NCI-H1092 treated with DMSO at 0.1 percent for 48 hours (cell line): ENCODE data around the gene RPL13.
A peak's percentile ranks its signal among the peaks of the same experiment; 100 is the strongest.

Source experiments
- DNase-seq: peaks from one replicate; lab custom pipeline; 2025; lab: John Stamatoyannopoulos, UW

Gene RPL13

GRCh38 chr16:89545044-89545830, 15.2 kb upstream of the RPL13 start:
- DNase-seq = no peak

- DNase-seq = no peak
Observed at GRCh38 chr16:89545831-89546574, 14.5 kb upstream of the RPL13 start.

GRCh38 chr16:89546781-89547180, 13.7 kb upstream of the RPL13 start:
- DNase-seq = no peak

GRCh38 chr16:89547291-89547690, 13.2 kb upstream of the RPL13 start:
- no peak for DNase-seq

- no peak for DNase-seq
Observed at GRCh38 chr16:89547860-89548259, 12.6 kb upstream of the RPL13 start.

GRCh38 chr16:89548344-89549006, 12.0 kb upstream of the RPL13 start:
- DNase-seq = no peak

GRCh38 chr16:89549007-89549700, 11.3 kb upstream of the RPL13 start:
- DNase-seq = no peak

- DNase-seq = no peak
Observed at GRCh38 chr16:89550421-89551007, 10.0 kb upstream of the RPL13 start.

GRCh38 chr16:89552329-89552728, 8.2 kb upstream of the RPL13 start:
- no peak for DNase-seq

- DNase-seq = no peak
Observed at GRCh38 chr16:89552913-89553312, 7.6 kb upstream of the RPL13 start.

GRCh38 chr16:89553733-89554132, 6.7 kb upstream of the RPL13 start:
- no peak for DNase-seq

- no peak for DNase-seq
Observed at GRCh38 chr16:89554343-89554742, 6.1 kb upstream of the RPL13 start.

GRCh38 chr16:89555265-89555664, 5.2 kb upstream of the RPL13 start:
- no peak for DNase-seq

- DNase-seq = no peak
Observed at GRCh38 chr16:89555780-89556179, 4.7 kb upstream of the RPL13 start.

GRCh38 chr16:89556750-89557689, 3.5 kb upstream of the RPL13 start:
- peak; percentile 17 for DNase-seq

GRCh38 chr16:89557690-89558490, 2.6 kb upstream of the RPL13 start:
- no peak for DNase-seq

GRCh38 chr16:89561142-89561883, 831 bp downstream of the RPL13 start:
- DNase-seq = no peak

- DNase-seq = no peak
Observed at GRCh38 chr16:89561884-89562599, 1.6 kb downstream of the RPL13 start.

GRCh38 chr16:89562939-89563338, 2.5 kb downstream of the RPL13 start:
- DNase-seq = no peak
